WI38 (cell line): ENCODE results near the gene ALAS1.

Source experiments
- H3K4me3 ChIP-seq: 2 replicates; pipeline ENCODE4 v1.5.1; 2011; ENCODE audit warnings: low read depth, mild to moderate bottlenecking, control low read depth, low read length
- TF ChIP-seq, protein P1 (sequence below): IDR thresholded peaks from 2 replicates; pipeline ENCODE4 v1.5.1; 2012; ENCODE audit warnings: low read depth, mild to moderate bottlenecking, control low read depth, low read length

The ALAS1 gene

DNA sequence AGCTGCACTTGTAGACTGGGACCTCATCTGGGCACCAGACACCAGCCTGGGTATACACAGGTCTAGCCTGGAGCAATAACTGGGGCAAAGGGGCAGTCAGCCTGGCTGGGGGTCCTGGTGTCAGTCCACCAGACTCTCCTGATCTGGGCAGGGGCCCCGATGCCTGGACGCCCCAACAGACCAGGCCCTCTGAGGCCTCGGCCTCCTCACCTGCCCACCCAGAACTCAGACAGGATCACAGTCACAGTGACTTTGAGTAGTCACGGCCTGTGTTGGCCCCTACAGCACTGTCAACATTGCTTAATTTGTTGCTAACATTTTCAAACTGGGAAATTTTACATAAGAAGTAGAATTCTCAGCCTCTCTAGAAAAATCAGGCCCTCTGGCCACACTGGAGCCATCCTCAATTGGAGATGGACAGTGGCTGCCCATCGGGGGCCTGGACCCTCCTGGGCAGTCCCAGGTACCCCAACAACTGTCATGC is 35.2 kb downstream of the ALAS1 start:
- no peak overlapping the region for H3K4me3 ChIP-seq
- TF ChIP-seq, protein P1, sequence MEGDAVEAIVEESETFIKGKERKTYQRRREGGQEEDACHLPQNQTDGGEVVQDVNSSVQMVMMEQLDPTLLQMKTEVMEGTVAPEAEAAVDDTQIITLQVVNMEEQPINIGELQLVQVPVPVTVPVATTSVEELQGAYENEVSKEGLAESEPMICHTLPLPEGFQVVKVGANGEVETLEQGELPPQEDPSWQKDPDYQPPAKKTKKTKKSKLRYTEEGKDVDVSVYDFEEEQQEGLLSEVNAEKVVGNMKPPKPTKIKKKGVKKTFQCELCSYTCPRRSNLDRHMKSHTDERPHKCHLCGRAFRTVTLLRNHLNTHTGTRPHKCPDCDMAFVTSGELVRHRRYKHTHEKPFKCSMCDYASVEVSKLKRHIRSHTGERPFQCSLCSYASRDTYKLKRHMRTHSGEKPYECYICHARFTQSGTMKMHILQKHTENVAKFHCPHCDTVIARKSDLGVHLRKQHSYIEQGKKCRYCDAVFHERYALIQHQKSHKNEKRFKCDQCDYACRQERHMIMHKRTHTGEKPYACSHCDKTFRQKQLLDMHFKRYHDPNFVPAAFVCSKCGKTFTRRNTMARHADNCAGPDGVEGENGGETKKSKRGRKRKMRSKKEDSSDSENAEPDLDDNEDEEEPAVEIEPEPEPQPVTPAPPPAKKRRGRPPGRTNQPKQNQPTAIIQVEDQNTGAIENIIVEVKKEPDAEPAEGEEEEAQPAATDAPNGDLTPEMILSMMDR: no peak

GRCh38 chr3:52233968-52234367 is 36.0 kb downstream of the ALAS1 start:
- TF ChIP-seq, protein P1: no peak
- H3K4me3 ChIP-seq: no peak overlapping the region

GRCh38 chr3:52234516-52235447 is 36.8 kb downstream of the ALAS1 start:
- no peak overlapping the region for H3K4me3 ChIP-seq
- TF ChIP-seq, protein P1: no peak

DNA sequence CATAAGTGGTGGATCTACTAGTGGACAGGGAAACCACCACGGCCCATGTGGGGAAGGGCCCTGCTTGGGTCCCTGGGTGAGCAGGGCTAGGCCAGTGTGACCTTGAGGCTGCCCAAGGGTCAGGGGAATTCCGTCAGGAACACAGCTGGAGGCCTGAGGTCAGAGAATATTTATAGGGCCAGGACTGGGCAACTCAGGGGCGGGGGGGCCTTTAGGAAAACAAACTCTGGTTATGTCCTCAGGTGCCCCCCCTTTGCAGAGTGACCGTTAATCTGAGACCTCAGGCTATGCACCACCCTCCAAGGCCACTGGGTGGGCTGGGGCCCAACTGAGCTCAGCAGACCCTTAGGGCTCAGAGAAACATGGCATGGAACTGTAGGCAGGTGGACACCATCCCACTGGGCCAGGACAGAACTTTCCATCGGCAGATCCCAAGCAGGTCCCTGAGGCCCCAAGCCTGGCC is 38.5 kb downstream of the ALAS1 start:
- TF ChIP-seq, protein P1: no peak
- H3K4me3 ChIP-seq: no peak overlapping the region

DNA sequence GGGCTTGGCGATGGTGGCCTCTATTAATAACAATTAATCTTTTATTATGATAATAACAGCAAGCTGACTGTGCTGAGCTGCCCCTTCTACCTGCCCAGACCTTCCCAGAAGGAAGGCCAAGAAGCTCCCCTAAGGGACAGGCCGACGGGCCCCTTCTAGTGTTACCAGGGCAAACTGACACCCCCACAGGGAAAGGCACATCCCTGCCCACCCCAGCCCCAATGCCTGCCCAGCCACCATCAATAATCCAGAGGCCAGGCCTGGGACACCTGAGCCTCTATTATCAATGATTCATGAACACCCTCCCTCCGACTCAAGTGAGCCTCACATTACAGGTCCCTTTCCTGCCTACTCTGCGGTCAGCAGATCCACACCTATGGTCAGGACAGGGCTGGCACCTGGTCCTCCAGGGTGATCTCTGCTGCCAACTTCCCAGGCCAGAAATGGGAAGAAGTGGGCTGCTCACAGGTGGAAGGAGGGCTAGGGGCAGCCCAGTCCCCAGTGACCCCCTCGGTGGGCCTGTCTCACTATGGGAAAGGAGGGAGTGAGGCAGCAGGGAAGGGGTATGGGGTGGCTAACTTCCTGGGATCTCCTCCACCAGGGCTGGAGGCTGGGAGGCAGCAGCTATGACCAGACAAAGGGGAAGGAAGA is 39.2 kb downstream of the ALAS1 start:
- peak overlapping the region; percentile 56 for H3K4me3 ChIP-seq
- TF ChIP-seq, protein P1: no peak

GRCh38 chr3:52237657-52238172 is 39.8 kb downstream of the ALAS1 start:
- TF ChIP-seq, protein P1: no peak
- peak overlapping the region; percentile 62 for H3K4me3 ChIP-seq
